Gastrocnemius medialis (tissue), 4 donors: ENCODE results near the gene CTCFL. TPM values are rescaled to one million over a fixed set of nuclear protein-coding genes. Genes with fewer than 3 reads are reported as not detected.

Experiments
- ATAC-seq, 2 donors: fragments of 150-250 bp; one replicate each; pipeline ENCODE4 v1.9.1; 2016
- DNase-seq, 2 donors: peaks; one replicate each; pipeline ENCODE4 v3.0.0-alpha.2; 2019
- H3K27ac ChIP-seq, 4 donors: fragments of 200-600 bp; sonication (generic); 1 replicate in 1 of 4; 2 replicates in 3 of 4; pipeline ENCODE4 v1.5.1; 2016 to 2018; ENCODE audit warnings: mild to moderate bottlenecking in 2 of 4, moderate library complexity in 1 of 4
- H3K27me3 ChIP-seq, 3 donors: fragments of 200-600 bp; sonication (generic) in 2 of 3; 1 replicate in 1 of 3; 2 replicates in 2 of 3; pipeline versions ENCODE4 v1.5.1 to v1.6.0; 2016 to 2019; ENCODE audit warnings: mild to moderate bottlenecking in 1 of 3, moderate library complexity in 1 of 3
- H3K36me3 ChIP-seq, 2 donors: fragments of 200-600 bp; sonication (generic) in 1 of 2; one replicate each; pipeline ENCODE4 v1.5.1; 2017 to 2018
- H3K4me1 ChIP-seq, 2 donors: fragments of 200-600 bp; sonication (generic) in 1 of 2; one replicate each; pipeline ENCODE4 v1.5.1; 2016 to 2017; ENCODE audit warnings: mild to moderate bottlenecking in 2 of 2
- H3K4me3 ChIP-seq, 4 donors: fragments of 200-600 bp; sonication (generic) in 3 of 4; 1 replicate in 1 of 4; 2 replicates in 3 of 4; pipeline ENCODE4 v1.5.1; 2016 to 2019; ENCODE audit warnings: mild to moderate bottlenecking in 2 of 4
- H3K9me3 ChIP-seq, 3 donors: fragments of 200-600 bp; sonication (generic) in 2 of 3; 1 replicate in 1 of 3; 2 replicates in 2 of 3; pipeline ENCODE4 v1.5.1; 2016 to 2019
- CTCF ChIP-seq, 5 experiments: fragments of 450-650 bp in 3 of 5; fragments of 200-600 bp in 2 of 5; sonication (generic) in 2 of 5; IDR thresholded peaks in 4 of 5; conservative IDR thresholded peaks in 1 of 5; 1 replicate in 4 of 5; 2 replicates in 1 of 5; pipeline ENCODE4 v1.5.1; 2016 to 2019; ENCODE audit warnings: antibody characterized with exemption in 5 of 5, mild to moderate bottlenecking in 3 of 5, moderate library complexity in 3 of 5
- POLR2A ChIP-seq, 2 donors: fragments of 450-650 bp; IDR thresholded peaks; one replicate each; pipeline ENCODE4 v1.6.1; 2017; ENCODE audit warnings: antibody characterized with exemption in 2 of 2, mild to moderate bottlenecking in 2 of 2, moderate library complexity in 2 of 2
- in situ Hi-C, 4 donors: fragments of 200-750 bp; cut with MboI; loops; one replicate each; pipeline versions ENCODE4 v1.15.0 to v1.8.0; 2017; ENCODE audit warnings: low sequenced_read_pairs in 4 of 4
- intact Hi-C: fragments of 100-400 bp; cut with DNase I; formaldehyde crosslinking; loops from one replicate; pipeline ENCODE4 v1.15.1; 2023; ENCODE audit warnings: low total_unique reads
- total RNA-seq, 4 donors: library from RNA; depleted of rRNA; stranded (reverse); fragments of >200 nt; gene quantifications; one replicate each; pipeline versions ENCODE4 v1.1.0 to v1.2.3, GENCODE V29; 2016

The CTCFL gene
- total RNA-seq, 4 donors from 2014 or later: not detected

- in situ Hi-C loops: no loop called here
Measured at GRCh38 chr20:57544838-57545564, 20.1 kb upstream of the CTCFL start.

GRCh38 chr20:57543754-57544153, 18.8 kb upstream of the CTCFL start:
- Histone ChIP-seq H3K27me3 (no peaks in the 10 kb centered on the region), H3K36me3 (no peaks in the 10 kb centered on the region), H3K4me1 (no peaks in the 10 kb centered on the region), H3K9me3 (no peaks in the 10 kb centered on the region), H3K4me3 (no peak overlapping the region), H3K27ac (no peak overlapping the region)
- ATAC-seq: no peak
- in situ Hi-C loops (no loop called here), intact Hi-C loops (no loop called here)
- no peak for DNase-seq
- TF ChIP-seq POLR2A (IDR thresholded peaks at IDR 0.05) (no peak), CTCF (IDR thresholded peaks at IDR 0.05 in 4 of 5, conservative IDR thresholded peaks at IDR 0.05 in 1 of 5) (no peak)

More at GRCh38 chr20:57544838-57545564, 20.1 kb upstream of the CTCFL start:
- H3K9me3 ChIP-seq: no peaks in the 10 kb centered on the region
- no peaks in the 10 kb centered on the region for H3K36me3 ChIP-seq
- peak overlapping the region in 1 of 4 donors; percentile 35 for H3K27ac ChIP-seq
- H3K27me3 ChIP-seq: no peaks in the 10 kb centered on the region
- DNase-seq (no peak), ATAC-seq (no peak)
- H3K4me3 ChIP-seq: no peak overlapping the region
- intact Hi-C loops: no loop called here
- no peaks in the 10 kb centered on the region for H3K4me1 ChIP-seq
- no peak for TF ChIP-seq CTCF (IDR thresholded peaks at IDR 0.05 in 4 of 5, conservative IDR thresholded peaks at IDR 0.05 in 1 of 5)
- TF ChIP-seq POLR2A (IDR thresholded peaks at IDR 0.05): no peak

- ATAC-seq (no peak), DNase-seq (no peak)
- intact Hi-C loops (no loop called here), in situ Hi-C loops (no loop called here)
- Histone ChIP-seq H3K4me3 (no peak overlapping the region), H3K27ac (no peak overlapping the region), H3K9me3 (no peaks in the 10 kb centered on the region), H3K36me3 (no peaks in the 10 kb centered on the region), H3K27me3 (peaks cover 0 to 5% (median 0%) of the 10 kb centered on the region in 3 donors), H3K4me1 (no peaks in the 10 kb centered on the region)
- TF ChIP-seq CTCF (IDR thresholded peaks at IDR 0.05 in 4 of 5, conservative IDR thresholded peaks at IDR 0.05 in 1 of 5) (no peak), POLR2A (IDR thresholded peaks at IDR 0.05) (no peak)
Measured at GRCh38 chr20:57540890-57541580, 16.1 kb upstream of the CTCFL start.

GRCh38 chr20:57539889-57540288, 14.9 kb upstream of the CTCFL start:
- in situ Hi-C loops (no loop called here), intact Hi-C loops (no loop called here)
- Histone ChIP-seq H3K27me3 (peaks cover 0 to 5% (median 0%) of the 10 kb centered on the region in 3 donors), H3K4me3 (no peak overlapping the region), H3K9me3 (no peaks in the 10 kb centered on the region), H3K27ac (no peak overlapping the region), H3K4me1 (no peaks in the 10 kb centered on the region), H3K36me3 (no peaks in the 10 kb centered on the region)
- no peak for TF ChIP-seq POLR2A (IDR thresholded peaks at IDR 0.05)
- TF ChIP-seq CTCF (IDR thresholded peaks at IDR 0.05 in 4 of 5, conservative IDR thresholded peaks at IDR 0.05 in 1 of 5): no peak
- no peak for ATAC-seq
- DNase-seq: no peak
